IMR-90 (cell line): ENCODE measurements around the gene WASF1. TPM values are rescaled to one million over a fixed set of nuclear protein-coding genes. Genes with fewer than 3 reads are reported as not detected.

Experiments
- CEBPB ChIP-seq: IDR thresholded peaks from 2 replicates; pipeline ENCODE4 v1.6.1; 2012; ENCODE audit warnings: low read depth, low read length, improper control_type of control experiment
- CHD1 ChIP-seq: IDR thresholded peaks from 2 replicates; pipeline ENCODE4 v1.6.1; 2012; ENCODE audit warnings: low read depth, low read length, improper control_type of control experiment
- CTCF ChIP-seq: conservative IDR thresholded peaks from 2 replicates; pipeline ENCODE4 v1.5.1; 2012; ENCODE audit warnings: mild to moderate bottlenecking, low read depth, low read length, improper control_type of control experiment
- MXI1 ChIP-seq: IDR thresholded peaks from 2 replicates; pipeline ENCODE4 v1.6.1; 2012; ENCODE audit warnings: low read depth, mild to moderate bottlenecking, low read length, moderate library complexity, borderline replicate concordance
- POLR2A ChIP-seq: IDR thresholded peaks from 2 replicates; pipeline ENCODE4 v1.6.1; 2012; ENCODE audit warnings: mild to moderate bottlenecking, low read depth, low read length
- RAD21 ChIP-seq: IDR thresholded peaks from 2 replicates; pipeline ENCODE4 v1.6.1; 2012; ENCODE audit warnings: low read length, improper control_type of control experiment
- RCOR1 ChIP-seq: IDR thresholded peaks from 2 replicates; pipeline ENCODE4 v1.6.1; 2012; ENCODE audit warnings: mild to moderate bottlenecking, low read length, improper control_type of control experiment; ENCODE audit not compliant: insufficient replicate concordance
- RFX5 ChIP-seq: IDR thresholded peaks from 2 replicates; pipeline ENCODE4 v1.8.0; 2012; ENCODE audit warnings: low read depth, mild to moderate bottlenecking, low read length, moderate library complexity
- polyA plus RNA-seq, 3 experiments: library from polyadenylated mRNA; depleted of rRNA; stranded (reverse); fragments of >200 nt; gene quantifications; 2 replicates each; pipeline ENCODE4 v1.2.3, GENCODE V29; 2012; ENCODE audit warnings: low replicate concordance in 1 of 3
- total RNA-seq: library from RNA; depleted of rRNA; stranded (reverse); fragments of >200 nt; gene quantifications from 2 replicates; pipeline ENCODE4 v1.2.3, GENCODE V29; 2012

WASF1 gene
- total and polyA plus RNA-seq, 2 of the 4 experiments (the other 2 are of a cell fraction): 3.0 to 17.3 TPM

GRCh38 chr6:110130362-110130761 lies 49.1 kb downstream of the WASF1 start (continued):
- no peak for TF ChIP-seq CTCF
- TF ChIP-seq CEBPB: no peak
- TF ChIP-seq RCOR1: no peak
- TF ChIP-seq RFX5: no peak
- TF ChIP-seq CHD1: no peak
- TF ChIP-seq MXI1: no peak
- no peak for TF ChIP-seq POLR2A
- TF ChIP-seq RAD21: no peak
